HG02840 (cell line): ENCODE results near the gene COL4A4.
A peak's percentile ranks its signal among the peaks of the same experiment; 100 is the strongest.
"Not testable (repeated sequence)": the region's sequence is repeated elsewhere in the genome, so short reads cannot be mapped to it uniquely, and the experiment has no call there.

Experiments
- ATAC-seq: cut with Tn5 transposase; IDR thresholded peaks from one replicate; pipeline ENCODE4 v1.9.1; 2021; ENCODE audit warnings: mild to moderate bottlenecking, moderate library complexity, moderate number of reproducible peaks; ENCODE audit not compliant: unreplicated experiment, low FRiP score

The COL4A4 gene

GRCh38 chr2:227163998-227164762 is at the start of gene COL4A4, which contains the start of gene COL4A3:
COL4A4 (minus strand) TSS chr2:227164205; CDS start chr2:227147483, 16,722 bp downstream.
COL4A3 (plus strand) TSS chr2:227164624; CDS start chr2:227164727, 103 bp downstream.
- ATAC-seq, result peak; percentile 45

GRCh38 chr2:227207573-227207972 is 43.6 kb upstream of the COL4A4 start:
- ATAC-seq, result no peak

GRCh38 chr2:227206406-227206805 is 42.4 kb upstream of the COL4A4 start:
- ATAC-seq, result no peak

GRCh38 chr2:227205701-227206100 is 41.7 kb upstream of the COL4A4 start:
- ATAC-seq, result no peak

- no peak for ATAC-seq
Observed at GRCh38 chr2:227204452-227204851, 40.4 kb upstream of the COL4A4 start.

GRCh38 chr2:227201771-227202170 is 37.8 kb upstream of the COL4A4 start:
- ATAC-seq, result no peak

- ATAC-seq, result no peak
Observed at GRCh38 chr2:227198866-227199265, 34.9 kb upstream of the COL4A4 start.

GRCh38 chr2:227194219-227194618 is 30.2 kb upstream of the COL4A4 start:
- ATAC-seq, result no peak

- no peak for ATAC-seq
Observed at GRCh38 chr2:227192491-227192890, 28.5 kb upstream of the COL4A4 start.

- ATAC-seq, result no peak
Observed at GRCh38 chr2:227191367-227191766, 27.4 kb upstream of the COL4A4 start.

- no peak for ATAC-seq
Observed at GRCh38 chr2:227188292-227188691, 24.3 kb upstream of the COL4A4 start.

GRCh38 chr2:227186751-227187150 is 22.7 kb upstream of the COL4A4 start:
- ATAC-seq, result no peak

- ATAC-seq, result no peak
Observed at GRCh38 chr2:227185615-227186232, 21.7 kb upstream of the COL4A4 start.

GRCh38 chr2:227183657-227184367 is 19.8 kb upstream of the COL4A4 start:
- ATAC-seq, result no peak

GRCh38 chr2:227182765-227183164 is 18.8 kb upstream of the COL4A4 start:
- ATAC-seq, result no peak

- no peak for ATAC-seq
Observed at GRCh38 chr2:227180770-227181169, 16.8 kb upstream of the COL4A4 start.

- no peak for ATAC-seq
Observed at GRCh38 chr2:227179988-227180685, 16.1 kb upstream of the COL4A4 start.

GRCh38 chr2:227177592-227178336 is 13.8 kb upstream of the COL4A4 start:
- no peak for ATAC-seq

- ATAC-seq, result not testable (repeated sequence)
Observed at GRCh38 chr2:227171779-227172178, 7.8 kb upstream of the COL4A4 start.

GRCh38 chr2:227164763-227165291 is 822 bp upstream of the COL4A4 start:
- peak; percentile 76 for ATAC-seq
